Uterus (tissue), 2 donors: ENCODE data around the gene UCP2.

ENCODE experiments used
- POLR2A ChIP-seq, 2 donors: fragments of 450-650 bp; IDR thresholded peaks; one replicate each; pipeline ENCODE4 v1.6.1; 2016; ENCODE audit warnings: antibody characterized with exemption in 2 of 2, mild to moderate bottlenecking in 1 of 2, moderate library complexity in 1 of 2
- TF ChIP-seq, protein P1 (sequence below), 4 experiments: fragments of 200-600 bp in 2 of 4; fragments of 450-650 bp in 2 of 4; sonication (generic) in 2 of 4; IDR thresholded peaks; one replicate each; pipeline ENCODE4 v1.5.1; 2016 to 2019; ENCODE audit warnings: antibody characterized with exemption in 4 of 4, mild to moderate bottlenecking in 2 of 4, moderate library complexity in 1 of 4

DNA sequence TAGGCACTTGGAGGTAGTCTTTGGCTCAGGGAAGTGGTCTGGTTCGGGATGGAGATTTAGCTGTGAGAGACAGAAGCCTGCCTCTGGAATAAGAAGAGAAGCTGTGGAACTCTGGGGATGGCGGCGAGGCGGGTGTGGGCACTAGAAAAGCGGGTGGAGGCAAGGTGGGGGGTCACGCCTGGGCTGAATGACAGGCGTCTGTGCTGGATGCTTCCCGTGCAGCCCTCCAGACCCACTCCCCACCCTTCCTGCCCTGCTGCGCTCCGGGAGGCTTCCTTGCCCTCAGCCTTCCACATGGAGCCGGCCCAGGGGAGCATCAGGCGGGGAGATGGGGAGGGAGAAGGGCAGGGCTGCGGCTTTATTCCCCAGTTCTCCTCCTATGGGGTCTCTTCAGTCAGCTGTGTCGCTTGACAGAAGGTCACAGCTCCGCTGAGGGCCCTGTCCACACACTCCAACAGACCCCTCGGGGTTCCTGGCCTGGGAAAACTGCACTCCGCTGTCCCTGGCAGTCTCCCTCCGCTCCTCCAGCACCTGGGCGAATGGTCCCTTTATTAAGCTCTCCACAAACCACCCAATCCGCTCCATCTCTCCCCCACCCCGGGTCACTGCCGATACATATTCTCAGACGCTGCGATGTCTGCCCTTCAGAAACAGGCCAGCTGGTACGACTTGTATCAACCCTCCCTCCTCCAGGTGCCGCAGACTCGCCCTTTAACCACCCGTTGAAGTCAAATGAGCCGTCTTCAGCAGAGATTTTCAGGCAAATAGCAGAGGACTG lies 25.6 kb downstream of the UCP2 start:
- TF ChIP-seq, protein P1, sequence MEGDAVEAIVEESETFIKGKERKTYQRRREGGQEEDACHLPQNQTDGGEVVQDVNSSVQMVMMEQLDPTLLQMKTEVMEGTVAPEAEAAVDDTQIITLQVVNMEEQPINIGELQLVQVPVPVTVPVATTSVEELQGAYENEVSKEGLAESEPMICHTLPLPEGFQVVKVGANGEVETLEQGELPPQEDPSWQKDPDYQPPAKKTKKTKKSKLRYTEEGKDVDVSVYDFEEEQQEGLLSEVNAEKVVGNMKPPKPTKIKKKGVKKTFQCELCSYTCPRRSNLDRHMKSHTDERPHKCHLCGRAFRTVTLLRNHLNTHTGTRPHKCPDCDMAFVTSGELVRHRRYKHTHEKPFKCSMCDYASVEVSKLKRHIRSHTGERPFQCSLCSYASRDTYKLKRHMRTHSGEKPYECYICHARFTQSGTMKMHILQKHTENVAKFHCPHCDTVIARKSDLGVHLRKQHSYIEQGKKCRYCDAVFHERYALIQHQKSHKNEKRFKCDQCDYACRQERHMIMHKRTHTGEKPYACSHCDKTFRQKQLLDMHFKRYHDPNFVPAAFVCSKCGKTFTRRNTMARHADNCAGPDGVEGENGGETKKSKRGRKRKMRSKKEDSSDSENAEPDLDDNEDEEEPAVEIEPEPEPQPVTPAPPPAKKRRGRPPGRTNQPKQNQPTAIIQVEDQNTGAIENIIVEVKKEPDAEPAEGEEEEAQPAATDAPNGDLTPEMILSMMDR (IDR thresholded peaks at IDR 0.05), result no peak
- TF ChIP-seq POLR2A (IDR thresholded peaks at IDR 0.05), result no peak
